GM12878 (cell line): ENCODE data around the gene IFITM1. TPM values are rescaled to one million over a fixed set of nuclear protein-coding genes. Genes with fewer than 3 reads are reported as not detected.

Experiments used
- ATAC-seq: fragments of 200-7000 bp; cut with Tn5 transposase; 3 replicates; pipeline ENCODE4 v1.9.1; 2020; ENCODE audit warnings: mild to moderate bottlenecking, moderate library complexity
- BruUV-seq: library from RNA; stranded (reverse); fragments of 400-500 nt; replicated peaks from 2 replicates; lab custom pipeline; 2021; lab: Mats Ljungman, UMichigan
- CTCF ChIA-PET: fragments of 300-600 bp; sonication (Branson Sonifier 250); formaldehyde crosslinking; extraction: SDS; loops from one replicate; lab custom pipeline; 2021; ENCODE audit warnings: inconsistent platforms; lab: Yijun Ruan, JAX
- POLR2A ChIA-PET: fragments of 350-600 bp; formaldehyde crosslinking; extraction: SDS; loops from one replicate; lab custom pipeline; 2021; ENCODE audit warnings: inconsistent platforms; lab: Charles Lee
- RAD21 ChIA-PET: fragments of 300-600 bp; sonication (Branson Sonifier 250); formaldehyde crosslinking; loops from one replicate; lab custom pipeline; 2023; ENCODE audit warnings: antibody characterized with exemption; ENCODE audit not compliant: unreplicated experiment; lab: Charles Lee
- SMC1A ChIA-PET: fragments of 300-600 bp; sonication (Branson Sonifier 250); formaldehyde crosslinking; loops from one replicate; lab custom pipeline; 2023; ENCODE audit not compliant: unreplicated experiment, uncharacterized antibody; lab: Charles Lee
- DNase-seq: peaks from one replicate; pipeline ENCODE4 v3.0.0-alpha.2; 2011; ENCODE audit warnings: low read depth, low spot score
- FAIRE-seq: peaks from 3 replicates; lab custom pipeline; 2011; peaks lifted over from hg19 to GRCh38; lab: Jason Lieb, UNC
- H2AFZ ChIP-seq: 2 replicates; pipeline ENCODE4 v1.6.0; 2011; ENCODE audit warnings: low read depth, low read length, control low read depth; ENCODE audit not compliant: control insufficient read depth
- H3K27ac ChIP-seq: 2 replicates; pipeline ENCODE4 v1.5.1; 2011; ENCODE audit warnings: control low read depth; ENCODE audit not compliant: control insufficient read depth, insufficient read depth
- H3K27me3 ChIP-seq, 2 experiments: replicated peaks in 1 of 2; 2 replicates each; pipeline versions ENCODE4 v1.6.0 to v1.6.1; 2011; ENCODE audit warnings: low read length in 1 of 2; ENCODE audit not compliant: control insufficient read depth in 2 of 2, insufficient read depth in 2 of 2
- H3K36me3 ChIP-seq, 2 experiments: 2 replicates each; pipeline ENCODE4 v1.5.1; 2011; ENCODE audit warnings: low read length in 1 of 2; ENCODE audit not compliant: control insufficient read depth in 2 of 2, insufficient read depth in 2 of 2
- H3K4me1 ChIP-seq: 2 replicates; pipeline ENCODE4 v1.6.1; 2011; ENCODE audit warnings: mild to moderate bottlenecking, low read length, moderate library complexity, mixed read lengths; ENCODE audit not compliant: control insufficient read depth, insufficient read depth
- H3K4me2 ChIP-seq: 2 replicates; pipeline ENCODE4 v1.6.0; 2011; ENCODE audit warnings: control low read depth; ENCODE audit not compliant: control insufficient read depth, insufficient read depth
- H3K4me3 ChIP-seq: fragments of 200-600 bp; sonication (generic); 2 replicates; pipeline ENCODE4 v1.5.1; 2016
- H3K79me2 ChIP-seq: 2 replicates; pipeline ENCODE4 v1.6.0; 2011; ENCODE audit warnings: low read length; ENCODE audit not compliant: control insufficient read depth, insufficient read depth
- H3K9ac ChIP-seq: 2 replicates; pipeline ENCODE4 v1.8.0; 2011; ENCODE audit warnings: low read length, control low read depth, mixed read lengths; ENCODE audit not compliant: control insufficient read depth, insufficient read depth
- H3K9me3 ChIP-seq: replicated peaks from 3 replicates; pipeline ENCODE4 v1.5.1; 2011; ENCODE audit warnings: mild to moderate bottlenecking, low read length; ENCODE audit not compliant: control insufficient read depth, insufficient read depth
- H4K20me1 ChIP-seq: 2 replicates; pipeline ENCODE4 v1.6.0; 2011; ENCODE audit not compliant: control insufficient read depth, insufficient read depth
- CREM ChIP-seq: IDR thresholded peaks from 2 replicates; pipeline ENCODE4 v1.6.1; 2014; ENCODE audit warnings: antibody characterized with exemption, low read depth
- RB1 ChIP-seq: fragments of 450-650 bp; formaldehyde crosslinking; IDR thresholded peaks from 2 replicates; pipeline ENCODE4 v1.6.1; 2017; ENCODE audit warnings: mild to moderate bottlenecking, borderline replicate concordance
- WGBS: methylation state at CpG from one replicate; pipeline ENCODE4 v1.1.6; 2016; ENCODE audit warnings: low lambda C conversion rate; ENCODE audit not compliant: insufficient replicate concordance, insufficient coverage; ENCODE audit errors: missing lambda C conversion rate; 5-methylcytosine and 5-hydroxymethylcytosine counted together
- in situ Hi-C: fragments of 300-500 bp; cut with MboI; formaldehyde crosslinking; loops from 9 replicates; pipeline ENCODE4 v1.14.3; 2018; ENCODE audit warnings: mixed read lengths
- intact Hi-C: fragments of 100-400 bp; cut with micrococcal nuclease; formaldehyde crosslinking; loops from one replicate; pipeline ENCODE4 v1.14.2; 2022; ENCODE audit not compliant: unreplicated experiment
- polyA plus RNA-seq, 11 experiments: library from polyadenylated mRNA; depleted of rRNA in 4 of 11; unstranded in 6 of 11; stranded (reverse) in 5 of 11; fragments of >200 nt; fragmentation: Nextera tagmentation in 4 of 11; fragmentation: Illumina TruSeq in 1 of 11; extraction: Ambion mirVana in 4 of 11; extraction: Trizol in 1 of 11; gene quantifications; 1 replicate in 1 of 11; 2 replicates in 10 of 11; pipeline versions ENCODE4 v1.2.1 to v1.2.3, GENCODE V29; 2011 to 2016; ENCODE audit warnings: inconsistent platforms in 2 of 11, missing spikeins in 2 of 11, low read depth in 1 of 11
- total RNA-seq, 4 experiments: library from RNA; depleted of rRNA in 3 of 4; stranded (reverse); fragments of >200 nt in 3 of 4; fragmentation: Illumina TruSeq in 1 of 4; extraction: Trizol in 1 of 4; gene quantifications; 2 replicates each; pipeline versions ENCODE4 v1.2.1 to v1.2.3, GENCODE V29; 2013 to 2021
- TF ChIP-seq, protein P1 (sequence below): IDR thresholded peaks from 2 replicates; pipeline ENCODE4 v1.6.1; 2012; ENCODE audit warnings: mild to moderate bottlenecking, low read depth, low read length

The IFITM1 gene
- total and polyA plus RNA-seq, 10 of the 15 experiments (the other 5 are each of a cell fraction or from before 2014, with no cell fraction given): 396 to 2,788 (median 607) TPM

- 83% methylated on average over 16 of the region's 16 CpGs for WGBS
- in situ Hi-C loops: no loop called here
- SMC1A ChIA-PET: interaction anchor here (1.2 to 1.5 kb wide), 3 partner anchors 11 to 34 kb away, joined by 3 read pairs; no protein-coding TSS in a partner anchor
- no peaks in the 10 kb centered on the region for H3K79me2 ChIP-seq
- no peak overlapping the region for H3K4me3 ChIP-seq
- CTCF ChIA-PET: no interaction called here
- no peak for ATAC-seq
- H3K4me1 ChIP-seq: no peaks in the 10 kb centered on the region
- BruUV-seq: no TSS peak
- no peaks in the 10 kb centered on the region for H4K20me1 ChIP-seq
- TF ChIP-seq RB1 (no peak), CREM (no peak)
- TF ChIP-seq, protein P1, sequence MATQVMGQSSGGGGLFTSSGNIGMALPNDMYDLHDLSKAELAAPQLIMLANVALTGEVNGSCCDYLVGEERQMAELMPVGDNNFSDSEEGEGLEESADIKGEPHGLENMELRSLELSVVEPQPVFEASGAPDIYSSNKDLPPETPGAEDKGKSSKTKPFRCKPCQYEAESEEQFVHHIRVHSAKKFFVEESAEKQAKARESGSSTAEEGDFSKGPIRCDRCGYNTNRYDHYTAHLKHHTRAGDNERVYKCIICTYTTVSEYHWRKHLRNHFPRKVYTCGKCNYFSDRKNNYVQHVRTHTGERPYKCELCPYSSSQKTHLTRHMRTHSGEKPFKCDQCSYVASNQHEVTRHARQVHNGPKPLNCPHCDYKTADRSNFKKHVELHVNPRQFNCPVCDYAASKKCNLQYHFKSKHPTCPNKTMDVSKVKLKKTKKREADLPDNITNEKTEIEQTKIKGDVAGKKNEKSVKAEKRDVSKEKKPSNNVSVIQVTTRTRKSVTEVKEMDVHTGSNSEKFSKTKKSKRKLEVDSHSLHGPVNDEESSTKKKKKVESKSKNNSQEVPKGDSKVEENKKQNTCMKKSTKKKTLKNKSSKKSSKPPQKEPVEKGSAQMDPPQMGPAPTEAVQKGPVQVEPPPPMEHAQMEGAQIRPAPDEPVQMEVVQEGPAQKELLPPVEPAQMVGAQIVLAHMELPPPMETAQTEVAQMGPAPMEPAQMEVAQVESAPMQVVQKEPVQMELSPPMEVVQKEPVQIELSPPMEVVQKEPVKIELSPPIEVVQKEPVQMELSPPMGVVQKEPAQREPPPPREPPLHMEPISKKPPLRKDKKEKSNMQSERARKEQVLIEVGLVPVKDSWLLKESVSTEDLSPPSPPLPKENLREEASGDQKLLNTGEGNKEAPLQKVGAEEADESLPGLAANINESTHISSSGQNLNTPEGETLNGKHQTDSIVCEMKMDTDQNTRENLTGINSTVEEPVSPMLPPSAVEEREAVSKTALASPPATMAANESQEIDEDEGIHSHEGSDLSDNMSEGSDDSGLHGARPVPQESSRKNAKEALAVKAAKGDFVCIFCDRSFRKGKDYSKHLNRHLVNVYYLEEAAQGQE: no peak
- no peaks in the 10 kb centered on the region for H3K9me3 ChIP-seq
- no peak overlapping the region for H3K27ac ChIP-seq
- intact Hi-C loops: no loop called here
- H3K4me2 ChIP-seq: no peak overlapping the region
- no peak for FAIRE-seq
- no peak overlapping the region for H3K9ac ChIP-seq
- RAD21 ChIA-PET: interaction anchor here (0.8 kb wide), 1 partner anchor 11 kb away, joined by 3 read pairs; no protein-coding TSS in a partner anchor
- no peak for DNase-seq
- H2AFZ ChIP-seq: no peak overlapping the region
- no peaks in the 10 kb centered on the region for H3K36me3 ChIP-seq
- no peaks in the 10 kb centered on the region; a peak in 1 of 4 replicates for H3K27me3 ChIP-seq
- POLR2A ChIA-PET: interaction anchor here (1.5 kb wide), 1 partner anchor 10 kb away, joined by 4 read pairs; no protein-coding TSS in a partner anchor
Measured at GRCh38 chr11:294780-295179, 19.1 kb upstream of the IFITM1 start.
